ENCODE measurements around the gene PRR5.

- TF ChIP-seq EZH2 (IDR thresholded peaks at IDR 0.05; ENCODE audit: low read length, missing control alignments) = no peak
- TF ChIP-seq, protein P1, sequence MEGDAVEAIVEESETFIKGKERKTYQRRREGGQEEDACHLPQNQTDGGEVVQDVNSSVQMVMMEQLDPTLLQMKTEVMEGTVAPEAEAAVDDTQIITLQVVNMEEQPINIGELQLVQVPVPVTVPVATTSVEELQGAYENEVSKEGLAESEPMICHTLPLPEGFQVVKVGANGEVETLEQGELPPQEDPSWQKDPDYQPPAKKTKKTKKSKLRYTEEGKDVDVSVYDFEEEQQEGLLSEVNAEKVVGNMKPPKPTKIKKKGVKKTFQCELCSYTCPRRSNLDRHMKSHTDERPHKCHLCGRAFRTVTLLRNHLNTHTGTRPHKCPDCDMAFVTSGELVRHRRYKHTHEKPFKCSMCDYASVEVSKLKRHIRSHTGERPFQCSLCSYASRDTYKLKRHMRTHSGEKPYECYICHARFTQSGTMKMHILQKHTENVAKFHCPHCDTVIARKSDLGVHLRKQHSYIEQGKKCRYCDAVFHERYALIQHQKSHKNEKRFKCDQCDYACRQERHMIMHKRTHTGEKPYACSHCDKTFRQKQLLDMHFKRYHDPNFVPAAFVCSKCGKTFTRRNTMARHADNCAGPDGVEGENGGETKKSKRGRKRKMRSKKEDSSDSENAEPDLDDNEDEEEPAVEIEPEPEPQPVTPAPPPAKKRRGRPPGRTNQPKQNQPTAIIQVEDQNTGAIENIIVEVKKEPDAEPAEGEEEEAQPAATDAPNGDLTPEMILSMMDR (conservative IDR thresholded peaks at IDR 0.05 in 1 of 2, IDR thresholded peaks at IDR 0.05 in 1 of 2; ENCODE audit: low read depth in 1 of 2, low read length in 2 of 2) = no peak
Observed at GRCh38 chr22:44677871-44678555, 24.0 kb upstream of the PRR5 start.
